NCI-H1105 (cell line): ENCODE measurements around the gene CLIP1.
A peak's percentile ranks its signal among the peaks of the same experiment; 100 is the strongest.
"Not testable (repeated sequence)": the region's sequence is repeated elsewhere in the genome, so short reads cannot be mapped to it uniquely, and the experiment has no call there.

Source experiments
- DNase-seq: peaks from one replicate; lab custom pipeline; 2025; lab: John Stamatoyannopoulos, UW

Gene CLIP1

DNA sequence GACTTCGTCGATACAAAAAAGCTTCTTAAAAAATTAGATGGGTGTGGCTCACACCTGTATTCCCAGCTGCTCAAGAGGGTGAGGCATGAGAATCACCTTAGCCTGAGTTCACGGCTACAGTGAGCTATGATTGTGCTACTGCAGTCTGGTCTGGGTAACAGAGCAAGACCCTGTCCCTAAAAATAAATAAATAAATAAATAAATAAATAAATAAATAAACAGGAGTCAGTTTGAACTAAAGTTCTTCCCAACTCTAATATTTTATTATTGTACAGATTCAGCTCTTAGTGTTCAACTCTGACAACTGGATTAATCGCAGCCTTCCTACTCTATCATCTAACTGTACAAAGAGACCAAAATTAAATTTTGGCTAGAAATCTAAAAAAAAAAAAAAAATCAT, 12.7 kb upstream of the CLIP1 start:
- no peak for DNase-seq

DNA sequence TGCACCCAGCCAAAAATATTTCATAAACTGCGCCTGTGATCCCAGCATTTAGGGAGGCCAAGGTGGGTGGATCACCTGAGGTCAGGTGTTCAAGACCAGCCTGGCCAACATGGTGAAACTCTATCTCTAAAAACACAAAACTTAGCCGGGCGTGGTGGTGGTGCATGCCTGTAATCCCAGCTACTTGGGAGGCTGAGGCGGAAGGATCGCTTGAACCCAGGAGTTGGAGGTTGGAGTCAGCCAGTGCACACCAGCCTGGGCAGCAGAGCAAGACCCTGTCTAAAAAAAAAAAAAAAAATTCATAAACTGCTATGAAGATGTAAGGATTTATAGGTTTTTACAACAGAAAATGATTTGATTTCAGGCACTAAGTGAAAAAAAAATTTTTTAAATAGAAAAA, 6.6 kb upstream of the CLIP1 start:
- not testable (repeated sequence) for DNase-seq

DNA sequence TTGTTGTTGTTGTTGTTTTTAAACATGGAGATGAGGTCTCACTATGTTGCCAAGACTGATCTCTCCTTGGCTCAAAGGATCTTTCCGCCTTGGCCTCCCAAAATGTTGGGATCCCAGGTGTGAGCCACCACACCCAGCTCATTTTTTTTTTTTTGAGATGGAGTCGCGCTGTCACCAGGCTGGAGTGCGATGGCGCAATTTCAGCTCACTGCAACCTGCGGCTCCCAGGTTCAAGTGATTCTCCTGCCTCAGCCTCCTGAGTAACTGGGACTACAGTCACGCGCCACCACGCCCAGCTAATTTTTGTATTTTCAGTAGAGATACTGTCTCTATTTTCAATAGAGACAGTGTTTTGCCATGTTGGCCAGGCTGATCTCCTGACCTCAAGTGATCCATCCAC, 4.9 kb upstream of the CLIP1 start:
- DNase-seq, result no peak

DNA sequence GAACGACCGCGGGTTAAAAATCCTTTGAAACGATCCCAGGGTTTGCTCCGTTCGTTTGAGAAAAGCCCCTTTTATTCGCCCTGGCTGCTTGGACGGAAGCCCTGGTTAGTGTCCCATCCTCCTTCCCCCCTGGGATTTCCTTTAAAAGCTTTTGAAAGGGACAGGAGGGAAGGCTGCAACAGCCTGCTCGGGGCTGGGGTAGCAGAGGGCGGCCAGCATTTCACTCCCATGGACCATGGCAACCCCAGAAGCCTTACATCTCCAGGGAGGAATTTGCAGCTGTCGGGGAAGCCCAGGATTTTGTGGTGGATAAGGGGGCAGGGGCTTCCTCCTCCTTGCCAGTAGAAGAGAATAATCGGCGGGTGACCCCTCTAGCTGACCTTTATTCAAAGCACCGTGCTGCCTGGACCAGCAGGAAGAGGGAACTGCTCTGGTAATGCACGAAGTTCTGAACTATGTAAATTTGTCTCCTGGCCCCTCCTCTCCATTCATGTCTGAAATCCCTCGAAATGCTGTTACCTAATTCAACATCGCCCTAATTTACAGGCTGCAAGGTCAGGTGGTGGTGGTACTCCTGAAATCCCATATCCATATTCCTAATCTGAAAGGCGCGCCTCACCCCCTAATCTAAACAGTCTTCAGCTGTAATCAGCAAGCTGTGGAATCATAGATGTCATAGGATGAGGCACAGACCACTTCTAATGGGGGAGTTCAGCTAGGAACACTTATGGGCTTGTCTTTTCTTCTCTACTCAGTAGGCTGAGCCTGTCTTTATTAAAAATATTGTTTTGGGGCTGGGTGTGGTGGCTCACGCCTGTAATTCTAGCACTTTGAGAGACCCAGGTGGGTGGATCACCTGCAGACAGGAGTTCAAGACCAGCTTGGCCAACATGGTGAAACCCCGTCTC, 1.0 kb upstream of the CLIP1 start:
- DNase-seq, result peak; percentile 48

DNA sequence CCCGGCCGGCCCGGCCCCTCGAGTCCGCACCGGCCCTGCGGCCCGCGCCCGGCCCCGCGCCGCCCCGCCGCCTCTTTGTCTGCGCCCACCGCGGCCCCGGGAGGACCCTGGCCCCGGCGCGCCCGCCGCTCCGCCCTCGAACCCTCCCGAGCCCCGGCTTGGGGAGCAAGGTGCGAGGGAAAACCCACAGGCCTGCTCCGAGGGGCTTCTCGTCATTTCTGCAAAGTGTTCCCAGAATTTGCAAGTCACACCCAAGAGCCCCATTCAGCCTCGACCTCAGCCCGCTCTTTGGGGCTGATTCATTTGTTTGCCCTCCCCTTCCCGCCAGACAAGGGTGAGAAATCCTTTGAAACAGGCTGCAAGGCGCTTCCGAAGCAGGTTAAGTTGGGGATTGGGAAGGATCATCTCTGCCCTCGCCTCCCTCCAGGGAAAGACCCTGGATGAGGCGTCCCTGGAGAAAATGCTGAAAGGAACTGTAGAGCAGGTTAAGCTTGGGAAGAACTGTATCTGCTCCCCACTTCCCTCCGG, 325 bp upstream of the CLIP1 start:
- DNase-seq, result peak; percentile 48

DNA sequence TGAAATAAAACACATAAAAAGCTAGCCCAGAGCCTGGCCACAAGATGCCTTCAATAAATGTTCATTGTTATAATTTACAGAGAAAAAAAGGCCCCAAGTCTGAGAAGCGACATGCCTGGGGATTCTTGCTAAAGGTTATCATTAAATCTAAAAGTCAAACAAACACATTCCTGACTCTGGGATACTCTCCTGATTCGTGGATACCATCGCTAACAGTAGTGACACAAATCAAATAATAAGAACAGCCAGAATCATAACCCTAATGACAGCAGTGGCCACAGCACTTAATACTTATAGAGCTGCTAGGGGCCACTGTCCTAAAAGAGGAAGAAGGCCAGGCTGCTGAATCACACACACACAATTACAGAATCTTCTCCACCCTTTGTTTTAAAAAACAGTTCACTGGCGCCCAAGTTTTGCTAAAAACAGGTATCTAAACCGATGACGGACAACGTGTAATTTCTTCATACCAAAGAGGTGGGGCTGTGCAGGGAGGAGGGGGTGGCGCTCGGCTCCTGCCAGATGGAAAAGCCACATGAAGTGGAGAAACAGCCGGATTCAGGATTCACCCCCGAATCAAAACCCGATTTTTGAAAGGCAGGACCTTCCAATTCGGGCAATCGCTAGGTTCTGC, 1.2 kb downstream of the CLIP1 start:
- DNase-seq, result peak; percentile 33

DNA sequence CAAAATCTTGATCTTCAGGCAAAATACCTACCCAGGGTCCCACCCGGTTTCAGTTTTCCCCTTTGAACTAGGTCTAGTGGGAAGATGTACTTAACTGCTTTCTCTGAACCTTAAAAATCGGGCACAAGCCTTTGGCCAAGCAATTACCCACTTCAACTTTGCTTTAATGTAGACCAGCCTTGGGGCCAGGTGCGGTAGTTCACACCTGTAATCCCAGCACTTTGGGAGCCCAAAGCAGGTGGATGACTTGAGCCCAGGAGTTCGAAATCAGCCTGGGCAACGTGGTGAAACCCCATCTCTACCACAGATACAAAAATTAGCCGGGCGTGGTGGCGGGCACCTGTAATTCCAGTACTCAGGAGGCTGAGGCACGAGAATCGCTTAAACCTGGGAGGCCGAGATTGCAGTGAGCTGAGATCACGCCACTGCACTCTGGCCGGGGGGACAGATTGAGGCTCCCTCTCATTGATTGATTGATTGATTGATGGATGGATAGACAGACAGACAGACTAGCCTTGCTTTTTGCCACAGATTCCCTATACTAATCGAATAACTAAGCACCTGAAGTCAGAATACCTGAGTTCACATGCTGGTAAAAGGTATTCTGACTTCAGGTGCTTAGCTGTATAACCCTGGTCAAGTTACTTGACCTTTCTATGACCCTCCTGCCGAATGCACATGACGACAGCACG, 1.9 kb downstream of the CLIP1 start:
- DNase-seq, result no peak

DNA sequence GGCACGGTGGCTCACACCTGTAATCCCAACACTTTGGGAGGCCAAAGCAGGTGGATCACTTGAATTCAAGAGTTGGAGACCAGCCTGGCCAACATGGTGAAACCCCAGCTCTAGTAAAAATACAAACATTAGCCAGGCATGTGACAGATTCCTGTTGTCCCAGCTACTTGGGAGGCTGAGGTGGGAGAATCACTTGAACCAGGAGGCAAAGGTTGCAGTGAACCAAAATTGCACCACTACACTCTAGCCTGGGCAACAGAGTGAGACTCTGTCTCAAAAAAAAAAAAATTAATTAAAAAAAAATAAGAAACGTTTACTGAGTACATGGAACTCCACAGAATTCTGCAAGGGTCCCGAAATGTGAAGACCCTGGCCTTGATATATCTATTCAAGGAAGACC, 3.4 kb downstream of the CLIP1 start:
- DNase-seq, result not testable (repeated sequence)

DNA sequence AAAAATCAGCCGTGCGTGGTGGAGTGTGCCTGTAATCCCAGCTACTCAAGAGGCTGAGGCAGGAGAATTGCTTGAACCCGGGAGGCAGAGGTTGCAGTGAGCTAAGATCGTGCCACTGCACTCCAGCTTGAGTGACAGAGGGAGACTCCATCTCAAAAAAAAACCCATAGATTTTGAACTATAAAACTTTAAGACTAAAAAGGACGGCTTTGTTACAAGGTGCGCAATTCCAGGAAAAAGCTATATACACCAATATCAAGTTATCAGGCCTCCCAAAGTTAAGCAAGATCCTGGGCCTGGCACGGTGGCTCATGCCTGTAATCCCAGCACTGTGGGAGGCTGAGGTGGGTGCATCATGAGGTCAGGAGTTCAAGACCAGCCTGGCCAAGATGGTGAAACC, 6.8 kb downstream of the CLIP1 start:
- DNase-seq, result not testable (repeated sequence)

DNA sequence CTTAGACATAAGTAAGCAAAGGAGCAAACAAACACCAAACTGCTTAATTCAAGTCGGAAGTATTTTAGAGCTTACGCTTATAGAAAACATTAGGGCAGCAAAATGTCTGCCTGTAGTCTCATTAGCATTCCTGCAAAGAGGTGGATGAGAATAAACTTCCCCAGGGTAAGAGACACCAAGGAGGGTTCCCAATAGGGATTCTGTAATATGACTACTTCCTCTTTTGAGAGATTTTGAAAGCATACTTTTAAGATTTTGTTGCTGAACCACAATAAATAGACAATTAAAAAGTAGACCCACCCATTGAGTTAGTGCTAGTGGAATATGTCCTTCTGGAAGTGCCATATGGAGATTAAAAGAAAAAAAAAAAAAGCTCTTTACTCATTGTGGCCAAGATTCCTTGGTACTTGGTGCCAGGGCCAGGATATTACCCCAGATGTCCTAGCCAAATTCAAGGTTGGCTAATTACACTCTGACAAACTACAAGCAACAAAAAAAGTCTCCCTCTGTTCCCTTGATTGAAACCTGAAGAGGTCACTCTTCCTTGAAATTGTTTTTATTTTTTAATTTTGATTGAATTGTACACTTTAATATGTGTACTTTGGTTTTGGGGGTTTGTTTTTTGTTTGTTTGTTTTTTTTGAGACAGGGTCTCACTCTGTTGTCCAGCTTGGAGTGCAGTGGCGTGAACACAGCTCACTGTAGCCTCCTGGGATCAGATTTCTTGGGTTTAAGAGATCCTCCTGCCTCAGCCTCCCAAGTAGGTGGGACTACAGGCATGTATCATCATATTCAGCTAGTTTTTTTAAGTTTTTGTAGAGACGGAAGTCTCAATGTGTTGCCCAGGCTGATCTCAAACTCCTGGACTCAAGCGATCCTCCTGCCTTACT, 8.7 kb downstream of the CLIP1 start:
- DNase-seq, result no peak

DNA sequence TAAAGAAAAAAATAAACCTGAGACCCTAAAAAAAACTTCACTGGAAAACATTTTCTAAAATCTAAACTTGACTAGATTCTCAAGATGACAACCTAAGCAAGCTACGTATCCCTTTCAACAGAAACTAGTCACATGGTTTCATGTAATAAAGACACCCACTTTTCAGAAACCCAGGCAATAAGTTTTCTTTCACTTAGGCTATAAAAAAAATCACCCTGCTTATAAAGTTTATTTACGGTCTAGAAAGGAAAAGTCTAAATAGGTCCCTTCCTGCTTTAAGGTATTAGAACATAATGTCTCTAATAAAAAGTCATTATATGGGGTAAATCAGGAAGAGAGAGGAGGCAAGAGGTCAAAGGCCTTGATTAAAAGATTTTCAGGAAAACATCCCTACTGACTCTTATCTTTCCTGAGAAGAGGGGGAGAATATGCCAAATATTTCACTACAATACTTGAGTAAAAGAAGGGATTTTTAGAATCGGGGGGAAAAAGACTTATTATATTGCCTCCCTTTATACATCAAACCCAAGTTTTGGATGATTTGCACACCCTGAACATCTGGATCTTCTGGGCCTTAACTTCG, 9.5 kb downstream of the CLIP1 start:
- no peak for DNase-seq

DNA sequence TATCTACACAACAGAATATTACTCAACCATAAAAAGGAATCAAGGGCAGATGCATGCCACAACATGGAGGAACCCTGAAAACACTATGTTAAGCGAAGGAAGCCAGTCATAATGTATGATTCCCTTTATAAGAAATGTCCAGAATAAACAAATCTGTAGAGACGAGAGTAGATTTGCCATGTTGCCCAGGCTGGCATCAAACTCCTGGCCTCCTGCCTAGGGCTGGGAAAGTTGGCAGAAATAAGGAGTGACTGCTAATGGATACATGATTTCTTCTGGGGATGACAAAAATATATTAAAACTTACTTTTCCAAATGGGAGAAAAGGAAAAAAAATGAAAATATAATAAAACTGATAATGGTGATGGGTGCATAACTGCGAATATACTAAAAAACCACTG, 10.9 kb downstream of the CLIP1 start:
- no peak for DNase-seq

DNA sequence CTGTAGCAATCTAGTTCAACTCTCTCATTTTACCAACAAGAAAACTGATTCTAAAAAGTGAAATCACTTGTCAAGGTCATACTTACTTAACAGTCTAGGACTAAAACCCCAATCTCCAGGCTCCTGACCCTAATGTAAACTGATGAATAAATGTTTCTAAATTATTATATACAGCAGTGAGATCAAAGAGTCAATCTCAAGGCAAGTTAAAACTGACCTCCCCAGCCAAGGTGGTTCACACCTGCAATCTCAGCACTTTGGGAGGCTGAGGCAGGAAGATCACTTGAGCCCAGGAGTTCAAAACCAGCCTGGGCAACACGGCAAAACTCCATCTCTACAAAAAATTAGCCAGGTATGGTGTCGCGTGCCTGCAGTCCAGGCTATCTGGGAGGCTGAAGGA, 15.3 kb downstream of the CLIP1 start:
- DNase-seq, result no peak

DNA sequence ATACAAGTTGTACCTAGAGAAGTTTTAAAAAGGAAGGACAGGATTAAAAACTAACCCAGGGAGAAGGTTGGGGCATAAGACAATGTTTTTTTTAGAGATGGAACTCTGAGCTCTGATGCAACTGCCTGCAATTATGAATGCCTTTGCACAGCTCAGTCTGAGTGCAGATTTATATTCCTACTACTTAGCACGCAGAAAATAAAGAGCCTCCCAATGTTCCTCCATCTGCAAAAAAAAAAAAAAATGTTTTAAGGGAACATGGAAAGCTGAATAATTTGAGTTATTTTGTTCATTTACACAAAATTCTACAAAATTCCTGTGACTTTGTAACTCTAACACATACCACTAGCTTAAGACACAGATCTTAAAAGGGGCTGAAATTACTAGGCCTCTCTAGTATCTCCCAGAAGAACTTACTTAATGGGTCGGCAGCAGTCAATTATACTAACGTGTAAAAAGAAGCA, 15.7 kb downstream of the CLIP1 start:
- no peak for DNase-seq

DNA sequence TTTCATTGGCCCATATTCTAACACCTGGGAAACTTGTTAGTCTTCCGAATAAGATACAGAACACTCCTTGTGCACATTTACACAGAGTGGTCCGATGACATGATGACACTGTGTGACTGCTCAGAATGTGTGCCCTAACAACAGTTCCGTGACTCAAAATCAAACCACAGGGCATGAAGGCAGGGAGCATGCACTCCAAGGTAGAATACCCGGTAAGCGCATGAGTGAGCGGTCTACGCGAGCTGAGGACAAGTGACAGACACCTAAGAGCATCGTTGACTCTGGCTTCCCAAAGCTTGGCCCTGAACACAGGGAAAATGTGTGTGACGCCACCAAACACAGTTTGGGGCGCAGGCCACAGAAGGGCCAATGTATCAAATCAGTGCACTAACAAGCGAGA, 18.6 kb downstream of the CLIP1 start:
- DNase-seq, result no peak

DNA sequence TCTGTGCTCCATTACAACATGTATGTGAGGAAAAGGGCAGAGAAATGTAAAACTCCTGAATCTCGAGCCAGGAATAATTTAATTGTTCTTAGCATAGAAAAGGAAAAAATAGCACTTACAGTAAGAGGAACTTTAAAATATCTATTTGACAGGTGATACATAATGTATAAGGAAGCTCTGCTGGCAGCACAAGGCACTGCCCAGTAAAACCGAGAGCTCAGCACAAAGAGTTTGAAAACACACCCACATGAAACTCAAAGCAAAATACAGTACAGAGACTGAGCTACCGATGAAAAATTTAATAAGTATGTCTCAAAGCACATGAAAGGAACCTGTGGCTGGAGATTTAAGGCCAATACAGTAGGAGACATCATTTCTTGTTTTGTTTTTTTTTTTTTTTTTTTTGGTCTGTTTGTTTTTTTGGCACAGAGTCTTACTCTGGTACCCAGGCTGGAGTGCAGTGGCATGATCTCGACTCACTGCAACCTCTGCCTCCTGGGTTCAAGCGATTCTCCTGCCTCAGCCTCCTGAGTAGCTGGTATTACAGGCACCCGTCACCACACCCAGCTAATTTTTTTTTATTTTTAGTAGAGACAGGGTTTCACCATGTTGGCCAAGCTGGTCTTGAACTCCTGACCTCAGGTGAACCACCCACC, 19.2 kb downstream of the CLIP1 start:
- no peak for DNase-seq

DNA sequence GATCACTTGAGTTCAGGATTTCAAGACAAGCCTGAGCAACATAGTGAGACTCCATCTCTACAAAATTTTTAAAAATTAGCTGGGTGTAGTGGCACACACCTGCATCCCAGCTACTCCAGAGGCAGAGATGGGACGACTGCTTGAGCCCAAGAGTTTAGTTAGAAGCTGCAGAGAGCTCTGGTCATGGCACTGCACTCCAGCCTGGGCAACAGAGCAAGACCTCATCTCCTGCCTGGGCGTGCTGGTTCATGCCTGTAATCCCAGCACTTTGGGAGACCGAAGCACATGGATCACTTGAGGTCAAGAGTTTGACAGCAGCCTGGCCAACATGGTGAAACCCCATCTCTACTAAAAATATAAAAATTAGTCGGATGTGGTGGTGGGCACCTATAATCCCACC, 20.2 kb downstream of the CLIP1 start:
- DNase-seq, result no peak

DNA sequence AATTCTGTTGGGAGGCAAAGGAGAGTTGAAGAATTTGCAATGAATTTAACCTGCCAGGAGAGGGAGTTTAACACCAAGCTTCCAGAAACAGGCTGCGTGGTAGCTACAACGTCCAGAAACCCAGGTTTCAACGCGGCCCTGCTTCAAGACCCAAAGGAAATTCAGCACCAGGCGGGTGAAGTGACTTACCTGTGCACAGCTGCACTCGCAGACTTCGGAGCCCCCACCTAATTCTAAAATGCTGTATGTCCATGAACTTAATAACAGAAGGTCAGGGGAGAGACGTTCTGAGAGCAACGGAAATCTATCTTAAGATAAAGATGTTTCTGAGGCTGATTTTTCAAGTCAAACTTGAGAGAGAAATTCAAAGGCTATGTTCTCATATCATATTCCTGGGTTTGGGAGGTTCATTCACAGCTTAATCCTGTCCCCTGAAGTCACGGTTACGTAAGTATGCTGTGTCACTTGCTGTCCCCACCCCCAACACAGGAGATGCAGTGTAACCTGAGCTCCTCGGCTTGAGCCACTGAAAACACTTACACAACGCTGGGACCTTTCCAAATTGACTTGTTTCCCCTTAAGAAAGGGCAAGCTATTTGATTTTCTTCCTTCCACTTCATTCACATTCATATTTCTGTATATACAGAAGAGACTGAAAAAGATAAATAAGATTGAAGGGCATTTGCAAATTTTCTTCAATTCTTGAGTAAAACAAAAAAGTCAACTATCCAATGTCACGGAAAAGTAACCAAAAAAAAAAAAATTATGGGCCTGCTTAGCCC, 22.7 kb downstream of the CLIP1 start:
- peak; percentile 75 for DNase-seq

DNA sequence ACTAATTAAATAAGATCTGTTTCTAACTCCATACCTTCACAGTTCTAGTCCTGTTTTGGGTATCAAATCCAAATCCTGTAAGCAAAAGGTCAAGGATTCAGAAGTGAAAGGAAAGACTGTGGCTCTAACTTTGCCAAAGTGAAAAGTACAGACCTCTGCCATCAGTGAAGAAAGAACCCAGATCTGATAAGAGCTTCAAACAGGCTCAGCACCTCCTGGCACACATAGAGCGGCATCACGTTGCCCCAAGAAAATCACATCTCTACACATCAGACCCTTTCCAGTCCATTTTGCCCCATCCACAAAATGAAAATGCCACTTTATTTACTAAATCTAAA, 23.2 kb downstream of the CLIP1 start:
- DNase-seq, result no peak

DNA sequence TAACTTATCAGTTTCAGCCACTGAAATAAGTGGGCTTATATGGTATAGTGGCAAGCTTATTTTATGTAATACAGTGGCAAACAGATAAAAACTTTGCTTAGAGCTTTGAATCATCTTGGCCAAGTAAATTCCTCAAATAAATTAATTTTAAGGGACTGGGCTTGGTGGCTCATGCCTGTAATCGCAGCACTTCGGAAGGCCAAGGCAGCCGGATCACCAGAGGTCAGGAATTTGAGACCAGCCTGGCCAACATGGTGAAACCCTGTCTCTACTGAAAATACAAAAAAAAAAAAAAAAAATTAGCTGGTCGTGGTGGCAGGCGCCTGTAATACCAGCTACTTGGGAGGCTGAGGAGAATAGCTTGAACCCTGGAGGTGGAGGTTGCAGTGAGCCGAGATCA, 24.5 kb downstream of the CLIP1 start:
- DNase-seq, result not testable (repeated sequence)
